Measurements from ENCODE around the gene STAC. TPM values are rescaled to one million over a fixed set of nuclear protein-coding genes. Genes with fewer than 3 reads are reported as not detected.

STAC gene
- total RNA-seq, 1 experiment from 2014 or later: not detected

- no peak overlapping the region for H3K27ac Mint-ChIP-seq (ENCODE audit: unreplicated experiment)
- DNase-seq: no peak
- Histone ChIP-seq H3K4me3 (ENCODE audit: low read depth, low read length) (no peak overlapping the region), H3K36me3 (ENCODE audit: control insufficient read depth, insufficient read depth, low read length) (no peaks in the 10 kb centered on the region), H3K9me3 (no peaks in the 10 kb centered on the region), H3K4me1 (no peaks in the 10 kb centered on the region), H3K27me3 (replicated peaks; ENCODE audit: control insufficient read depth, insufficient read depth, low read length) (no peaks in the 10 kb centered on the region; the same call in 1 of the 2 replicates)
- CTCF ChIA-PET: interaction anchor here (0.7 kb wide), 1 partner anchor 161 kb away, joined by 4 read pairs; no protein-coding TSS in a partner anchor
- H3K4me1 Mint-ChIP-seq (ENCODE audit: low read depth, unreplicated experiment): no peaks in the 10 kb centered on the region
- TF ChIP-seq, protein P1, sequence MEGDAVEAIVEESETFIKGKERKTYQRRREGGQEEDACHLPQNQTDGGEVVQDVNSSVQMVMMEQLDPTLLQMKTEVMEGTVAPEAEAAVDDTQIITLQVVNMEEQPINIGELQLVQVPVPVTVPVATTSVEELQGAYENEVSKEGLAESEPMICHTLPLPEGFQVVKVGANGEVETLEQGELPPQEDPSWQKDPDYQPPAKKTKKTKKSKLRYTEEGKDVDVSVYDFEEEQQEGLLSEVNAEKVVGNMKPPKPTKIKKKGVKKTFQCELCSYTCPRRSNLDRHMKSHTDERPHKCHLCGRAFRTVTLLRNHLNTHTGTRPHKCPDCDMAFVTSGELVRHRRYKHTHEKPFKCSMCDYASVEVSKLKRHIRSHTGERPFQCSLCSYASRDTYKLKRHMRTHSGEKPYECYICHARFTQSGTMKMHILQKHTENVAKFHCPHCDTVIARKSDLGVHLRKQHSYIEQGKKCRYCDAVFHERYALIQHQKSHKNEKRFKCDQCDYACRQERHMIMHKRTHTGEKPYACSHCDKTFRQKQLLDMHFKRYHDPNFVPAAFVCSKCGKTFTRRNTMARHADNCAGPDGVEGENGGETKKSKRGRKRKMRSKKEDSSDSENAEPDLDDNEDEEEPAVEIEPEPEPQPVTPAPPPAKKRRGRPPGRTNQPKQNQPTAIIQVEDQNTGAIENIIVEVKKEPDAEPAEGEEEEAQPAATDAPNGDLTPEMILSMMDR (IDR thresholded peaks at IDR 0.05; ENCODE audit: insufficient read depth in 1 of 2, low read depth in 1 of 2, low read length in 1 of 2, severe bottlenecking in 1 of 2, unreplicated experiment in 1 of 2): no peak
- intact Hi-C loops (cut with micrococcal nuclease; ENCODE audit: unreplicated experiment): no loop called here
- peaks cover 14% of the 10 kb centered on the region for H3K27me3 Mint-ChIP-seq (ENCODE audit: insufficient read depth, unreplicated experiment)
- no TSS peak for BruUV-seq (replicated peaks)
- no peaks in the 10 kb centered on the region for H3K36me3 Mint-ChIP-seq (ENCODE audit: insufficient read depth, unreplicated experiment)
- no peak overlapping the region for H3K4me3 Mint-ChIP-seq (ENCODE audit: unreplicated experiment)
- POLR2A ChIA-PET: no interaction called here
- no peaks in the 10 kb centered on the region for H3K9me3 Mint-ChIP-seq (ENCODE audit: unreplicated experiment)
Observed at GRCh38 chr3:36542186-36542585, 161.9 kb downstream of the STAC start.

- Histone ChIP-seq H3K4me1 (no peaks in the 10 kb centered on the region), H3K4me3 (ENCODE audit: low read depth, low read length) (no peak overlapping the region), H3K27me3 (replicated peaks; ENCODE audit: control insufficient read depth, insufficient read depth, low read length) (no peaks in the 10 kb centered on the region; the same call in 1 of the 2 replicates), H3K9me3 (no peaks in the 10 kb centered on the region), H3K36me3 (ENCODE audit: control insufficient read depth, insufficient read depth, low read length) (no peaks in the 10 kb centered on the region)
- Mint-ChIP-seq H3K4me3 (ENCODE audit: unreplicated experiment) (no peak overlapping the region), H3K9me3 (ENCODE audit: unreplicated experiment) (no peaks in the 10 kb centered on the region), H3K27me3 (ENCODE audit: insufficient read depth, unreplicated experiment) (peaks cover 14% of the 10 kb centered on the region), H3K27ac (ENCODE audit: unreplicated experiment) (no peak overlapping the region), H3K4me1 (ENCODE audit: low read depth, unreplicated experiment) (no peaks in the 10 kb centered on the region), H3K36me3 (ENCODE audit: insufficient read depth, unreplicated experiment) (no peaks in the 10 kb centered on the region)
- intact Hi-C loops (cut with micrococcal nuclease; ENCODE audit: unreplicated experiment): no loop called here
- ChIA-PET CTCF (no interaction called here), POLR2A (no interaction called here)
- TF ChIP-seq, protein P1 (IDR thresholded peaks at IDR 0.05; ENCODE audit: insufficient read depth in 1 of 2, low read depth in 1 of 2, low read length in 1 of 2, severe bottlenecking in 1 of 2, unreplicated experiment in 1 of 2): no peak
- BruUV-seq (replicated peaks): no TSS peak
- DNase-seq: no peak
Observed at GRCh38 chr3:36543276-36543997, 163.1 kb downstream of the STAC start.

DNA sequence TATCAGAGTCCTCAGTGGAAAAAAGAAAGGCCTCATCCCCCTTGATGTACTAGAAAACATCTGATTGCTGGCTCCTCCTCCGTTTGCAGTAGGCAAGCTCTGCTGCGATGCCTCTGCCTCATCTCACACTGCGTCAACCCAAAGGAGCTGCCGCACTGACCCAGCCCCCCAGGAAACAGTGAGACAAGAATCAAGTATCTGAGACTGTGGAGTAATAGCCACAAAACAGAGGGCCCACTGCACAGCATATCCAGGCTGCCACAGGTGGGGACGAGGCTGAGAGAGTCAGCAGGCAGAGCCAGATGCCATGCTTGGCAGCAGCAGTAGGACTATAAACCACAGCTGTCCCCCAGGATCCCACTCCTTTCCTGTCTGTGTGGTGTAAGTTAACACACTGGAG is 165.9 kb downstream of the STAC start:
- Mint-ChIP-seq H3K4me3 (ENCODE audit: unreplicated experiment) (no peak overlapping the region), H3K27me3 (ENCODE audit: insufficient read depth, unreplicated experiment) (peaks cover 6% of the 10 kb centered on the region), H3K27ac (ENCODE audit: unreplicated experiment) (no peak overlapping the region), H3K9me3 (ENCODE audit: unreplicated experiment) (no peaks in the 10 kb centered on the region), H3K4me1 (ENCODE audit: low read depth, unreplicated experiment) (no peaks in the 10 kb centered on the region), H3K36me3 (ENCODE audit: insufficient read depth, unreplicated experiment) (no peaks in the 10 kb centered on the region)
- ChIA-PET POLR2A (no interaction called here), CTCF (no interaction called here)
- no peaks in the 10 kb centered on the region for H3K4me1 ChIP-seq
- BruUV-seq (replicated peaks): no TSS peak
- DNase-seq: no peak
- H3K9me3 ChIP-seq: no peaks in the 10 kb centered on the region
- H3K4me3 ChIP-seq (ENCODE audit: low read depth, low read length): no peak overlapping the region
- no peaks in the 10 kb centered on the region; the same call in 1 of the 2 replicates for H3K27me3 ChIP-seq (replicated peaks; ENCODE audit: control insufficient read depth, insufficient read depth, low read length)
- TF ChIP-seq, protein P1 (IDR thresholded peaks at IDR 0.05; ENCODE audit: insufficient read depth in 1 of 2, low read depth in 1 of 2, low read length in 1 of 2, severe bottlenecking in 1 of 2, unreplicated experiment in 1 of 2): no peak
- H3K36me3 ChIP-seq (ENCODE audit: control insufficient read depth, insufficient read depth, low read length): no peaks in the 10 kb centered on the region
- intact Hi-C loops (cut with micrococcal nuclease; ENCODE audit: unreplicated experiment): no loop called here

All from Caco-2 (cell line).